ENCODE measurements around the gene ADAM29. TPM values are rescaled to one million over a fixed set of nuclear protein-coding genes. Genes with fewer than 3 reads are reported as not detected.

The ADAM29 gene
- total RNA-seq (ENCODE audit: low replicate concordance), result 0.40 TPM in 1 of 2 replicates, not detected in the other

DNA sequence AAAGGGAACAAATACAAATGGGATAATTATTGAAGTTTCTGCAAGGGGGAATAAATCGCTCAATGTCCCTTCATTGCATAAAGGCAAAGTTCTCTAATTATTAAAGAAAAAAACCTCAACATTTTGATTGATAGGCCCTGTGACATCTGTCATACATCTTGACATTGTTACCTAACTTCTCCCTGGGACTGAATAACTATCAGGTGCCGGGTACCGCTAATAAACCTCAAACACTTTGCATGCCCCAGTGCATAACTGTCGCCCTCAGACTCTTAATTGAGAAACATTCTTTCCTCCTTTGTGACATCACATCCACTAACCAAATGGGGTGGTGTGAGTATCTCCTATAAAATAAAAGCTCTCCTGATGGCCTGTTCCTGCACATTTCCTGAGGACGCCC, at the start of gene ADAM29:
Gene ADAM29, plus strand, starts transcription at position 301 of the 400 bp plus-strand sequence. CDS start 57,168 bp downstream, outside the sequence.
- H3K36me3 Mint-ChIP-seq, result no peaks in the 10 kb centered on the region
- no peak within 1 kb of the TSS for H3K27ac ChIP-seq

GRCh38 chr4:174869339-174869738, 48.8 kb upstream of the ADAM29 start:
- Histone ChIP-seq H3K79me2 (ENCODE audit: low read depth) (no peaks in the 10 kb centered on the region), H3K9ac (no peak overlapping the region), H4K20me1 (ENCODE audit: low read depth) (no peaks in the 10 kb centered on the region), H2AFZ (replicated peaks) (no peak overlapping the region), H3K27me3 (no peaks in the 10 kb centered on the region), H3K36me3 (no peaks in the 10 kb centered on the region), H3F3A (ENCODE audit: low read depth) (no peaks in the 10 kb centered on the region), H3K4me1 (no peaks in the 10 kb centered on the region), H3K27ac (no peak overlapping the region), H3K4me2 (no peak overlapping the region), H3K4me3 (no peak overlapping the region), H3K9me3 (ENCODE audit: low read depth) (peaks cover 5% of the 10 kb centered on the region)
- Mint-ChIP-seq H3K27ac (no peak overlapping the region), H3K4me3 (no peak overlapping the region), H3K9me3 (peaks cover 2% of the 10 kb centered on the region), H3K36me3 (no peaks in the 10 kb centered on the region), H3K27me3 (ENCODE audit: insufficient read depth, low read depth) (no peaks in the 10 kb centered on the region), H3K4me1 (peaks cover 2% of the 10 kb centered on the region)
- TF ChIP-seq, protein P1, sequence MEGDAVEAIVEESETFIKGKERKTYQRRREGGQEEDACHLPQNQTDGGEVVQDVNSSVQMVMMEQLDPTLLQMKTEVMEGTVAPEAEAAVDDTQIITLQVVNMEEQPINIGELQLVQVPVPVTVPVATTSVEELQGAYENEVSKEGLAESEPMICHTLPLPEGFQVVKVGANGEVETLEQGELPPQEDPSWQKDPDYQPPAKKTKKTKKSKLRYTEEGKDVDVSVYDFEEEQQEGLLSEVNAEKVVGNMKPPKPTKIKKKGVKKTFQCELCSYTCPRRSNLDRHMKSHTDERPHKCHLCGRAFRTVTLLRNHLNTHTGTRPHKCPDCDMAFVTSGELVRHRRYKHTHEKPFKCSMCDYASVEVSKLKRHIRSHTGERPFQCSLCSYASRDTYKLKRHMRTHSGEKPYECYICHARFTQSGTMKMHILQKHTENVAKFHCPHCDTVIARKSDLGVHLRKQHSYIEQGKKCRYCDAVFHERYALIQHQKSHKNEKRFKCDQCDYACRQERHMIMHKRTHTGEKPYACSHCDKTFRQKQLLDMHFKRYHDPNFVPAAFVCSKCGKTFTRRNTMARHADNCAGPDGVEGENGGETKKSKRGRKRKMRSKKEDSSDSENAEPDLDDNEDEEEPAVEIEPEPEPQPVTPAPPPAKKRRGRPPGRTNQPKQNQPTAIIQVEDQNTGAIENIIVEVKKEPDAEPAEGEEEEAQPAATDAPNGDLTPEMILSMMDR (IDR thresholded peaks at IDR 0.05), result no peak
- TF ChIP-seq EZH2 (IDR thresholded peaks at IDR 0.05) (no peak), EZH2phosphoT487 (IDR thresholded peaks at IDR 0.05) (no peak)
- DNase-seq (ENCODE audit: low spot score), result no peak

More for the DNA sequence above, at the start of gene ADAM29:
- Histone ChIP-seq H2AFZ (replicated peaks) (no peak within 1 kb of the TSS), H3K9me3 (ENCODE audit: low read depth) (no peaks in the 10 kb centered on the region), H3K79me2 (ENCODE audit: low read depth) (no peaks in the 10 kb centered on the region), H3K27me3 (no peaks in the 10 kb centered on the region), H3K4me1 (no peaks in the 10 kb centered on the region), H3K36me3 (no peaks in the 10 kb centered on the region), H3F3A (ENCODE audit: low read depth) (no peaks in the 10 kb centered on the region), H3K4me3 (no peak within 1 kb of the TSS), H4K20me1 (ENCODE audit: low read depth) (no peaks in the 10 kb centered on the region), H3K9ac (no peak within 1 kb of the TSS), H3K4me2 (no peak within 1 kb of the TSS)
- TF ChIP-seq EZH2 (IDR thresholded peaks at IDR 0.05) (no peak), EZH2phosphoT487 (IDR thresholded peaks at IDR 0.05) (no peak)
- TF ChIP-seq, protein P1 (IDR thresholded peaks at IDR 0.05), result no peak
- H3K27ac Mint-ChIP-seq, result no peak within 1 kb of the TSS
- DNase-seq (ENCODE audit: low spot score), result no peak
- no peak within 1 kb of the TSS for H3K4me3 Mint-ChIP-seq
- no peaks in the 10 kb centered on the region for H3K9me3 Mint-ChIP-seq
- no peaks in the 10 kb centered on the region for H3K4me1 Mint-ChIP-seq
- no peaks in the 10 kb centered on the region for H3K27me3 Mint-ChIP-seq (ENCODE audit: insufficient read depth, low read depth)

DNA sequence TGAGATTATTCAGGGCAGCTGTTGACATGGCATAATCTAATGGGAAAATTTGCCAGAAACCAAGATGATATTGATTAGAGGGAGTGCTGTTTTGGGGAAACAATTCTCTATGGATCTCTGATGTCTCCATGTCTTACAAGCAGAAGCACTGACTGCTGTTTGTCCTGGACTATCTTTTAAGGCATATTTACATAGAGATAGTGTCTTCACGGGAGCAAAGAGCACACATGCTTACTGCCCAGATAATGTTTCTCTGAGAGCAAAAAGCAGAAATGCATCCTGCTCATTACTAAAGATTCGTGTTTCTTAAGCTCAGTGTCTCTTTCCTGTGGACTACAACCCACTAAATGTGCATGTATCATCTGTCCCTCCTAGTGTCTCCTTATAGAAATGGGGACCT, 47.8 kb upstream of the ADAM29 start:
- no peak for TF ChIP-seq EZH2phosphoT487 (IDR thresholded peaks at IDR 0.05)
- TF ChIP-seq, protein P1 (IDR thresholded peaks at IDR 0.05), result no peak
- no peak for TF ChIP-seq EZH2 (IDR thresholded peaks at IDR 0.05)
- H3K27me3 ChIP-seq, result no peaks in the 10 kb centered on the region
- no peaks in the 10 kb centered on the region for H3K4me1 ChIP-seq
- no peaks in the 10 kb centered on the region for H3F3A ChIP-seq (ENCODE audit: low read depth)
- Mint-ChIP-seq H3K9me3 (peaks cover 2% of the 10 kb centered on the region), H3K4me3 (no peak overlapping the region), H3K36me3 (no peaks in the 10 kb centered on the region), H3K4me1 (peaks cover 2% of the 10 kb centered on the region), H3K27me3 (ENCODE audit: insufficient read depth, low read depth) (no peaks in the 10 kb centered on the region), H3K27ac (no peak overlapping the region)
- H4K20me1 ChIP-seq (ENCODE audit: low read depth), result no peaks in the 10 kb centered on the region
- peaks cover 5% of the 10 kb centered on the region for H3K9me3 ChIP-seq (ENCODE audit: low read depth)
- H3K27ac ChIP-seq, result no peak overlapping the region
- H3K79me2 ChIP-seq (ENCODE audit: low read depth), result no peaks in the 10 kb centered on the region
- H3K4me2 ChIP-seq, result no peak overlapping the region
- no peaks in the 10 kb centered on the region for H3K36me3 ChIP-seq
- DNase-seq (ENCODE audit: low spot score), result no peak
- no peak overlapping the region for H3K9ac ChIP-seq
- H2AFZ ChIP-seq (replicated peaks), result no peak overlapping the region
- H3K4me3 ChIP-seq, result no peak overlapping the region

Data from neural progenitor cell (in vitro differentiated cells).